Esophagus squamous epithelium (tissue), 4 donors: ENCODE results near the gene SETDB2.

ENCODE experiments used
- CTCF ChIP-seq, 6 experiments: fragments of 450-650 bp in 4 of 6; fragments of 200-600 bp in 2 of 6; sonication (generic) in 2 of 6; IDR thresholded peaks; one replicate each; pipeline ENCODE4 v1.5.1; 2016 to 2019; ENCODE audit warnings: antibody characterized with exemption in 6 of 6, mild to moderate bottlenecking in 4 of 6, moderate library complexity in 4 of 6
- POLR2A ChIP-seq, 4 donors: fragments of 450-650 bp; IDR thresholded peaks; one replicate each; pipeline ENCODE4 v1.6.1; 2017; ENCODE audit warnings: antibody characterized with exemption in 4 of 4, mild to moderate bottlenecking in 4 of 4, moderate library complexity in 3 of 4

GRCh38 chr13:49524740-49525501, 80.8 kb downstream of the SETDB2 start:
- TF ChIP-seq CTCF (IDR thresholded peaks at IDR 0.05), result no peak
- TF ChIP-seq POLR2A (IDR thresholded peaks at IDR 0.05), result no peak
